ENCODE data around the gene DUSP7.
"Not testable (repeated sequence)": the region's sequence is repeated elsewhere in the genome, so short reads cannot be mapped to it uniquely, and the experiment has no call there.

DUSP7 gene

DNA sequence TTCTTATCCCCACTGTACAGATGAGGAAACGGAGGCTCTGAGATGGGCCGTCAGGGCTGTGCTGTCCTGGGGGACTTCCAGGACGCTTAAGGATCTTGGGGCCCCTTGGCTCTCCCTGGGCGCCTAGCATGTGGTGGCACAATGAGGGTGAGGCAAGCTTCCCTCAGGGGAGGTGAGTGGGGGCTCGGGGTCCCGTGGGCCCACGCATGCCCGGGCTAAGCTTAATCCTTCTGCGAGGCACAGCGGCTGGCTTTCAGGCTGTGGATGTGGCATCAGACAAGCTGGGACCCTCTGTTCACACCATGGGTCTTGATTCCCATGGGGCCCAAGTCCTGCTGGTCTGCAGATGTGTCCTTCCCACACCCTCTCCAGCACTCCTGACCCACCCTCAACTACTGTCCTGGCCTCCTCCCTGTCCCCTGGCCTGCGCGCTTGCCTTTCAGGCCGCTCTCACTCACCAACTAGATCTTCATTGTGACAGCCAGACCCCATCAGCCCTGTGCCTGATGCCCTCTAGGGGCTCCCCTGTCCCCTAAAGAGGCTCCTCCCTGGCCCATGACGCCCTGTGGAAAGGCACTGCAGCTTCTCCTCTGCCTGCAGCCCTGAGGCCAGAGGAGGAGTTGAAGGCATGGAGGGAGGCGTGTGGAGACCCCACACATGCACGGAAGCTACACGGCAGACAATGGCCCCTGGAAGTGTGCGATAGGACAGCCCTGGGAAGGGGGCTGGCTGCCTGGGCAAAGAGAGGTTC, 11.3 kb downstream of the DUSP7 start:
- no peak for DNase-seq

DNA sequence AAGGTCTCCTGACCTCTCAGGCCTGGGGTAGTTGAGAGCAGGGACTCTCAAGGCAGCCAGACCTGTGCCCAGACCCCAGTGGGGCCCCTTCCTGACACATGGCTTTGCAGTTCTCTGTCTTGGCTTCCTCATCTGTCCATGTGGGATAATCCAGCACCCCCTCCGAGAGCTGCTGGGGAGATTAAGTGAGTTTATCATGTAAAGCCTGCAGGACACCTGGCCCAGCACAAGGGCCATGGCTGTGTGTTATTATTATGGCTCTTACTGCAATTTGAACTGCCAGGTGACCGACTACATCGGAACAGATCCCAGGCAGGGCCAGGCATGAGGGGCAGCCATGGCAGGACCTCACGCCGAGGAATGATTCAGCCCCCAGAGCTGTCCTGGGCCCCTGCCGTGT, 12.6 kb downstream of the DUSP7 start:
- DNase-seq, result no peak

- DNase-seq, result not testable (repeated sequence)
These were observed 13.3 kb downstream of the DUSP7 start for GRCh38 chr3:52043039-52043438.

DNA sequence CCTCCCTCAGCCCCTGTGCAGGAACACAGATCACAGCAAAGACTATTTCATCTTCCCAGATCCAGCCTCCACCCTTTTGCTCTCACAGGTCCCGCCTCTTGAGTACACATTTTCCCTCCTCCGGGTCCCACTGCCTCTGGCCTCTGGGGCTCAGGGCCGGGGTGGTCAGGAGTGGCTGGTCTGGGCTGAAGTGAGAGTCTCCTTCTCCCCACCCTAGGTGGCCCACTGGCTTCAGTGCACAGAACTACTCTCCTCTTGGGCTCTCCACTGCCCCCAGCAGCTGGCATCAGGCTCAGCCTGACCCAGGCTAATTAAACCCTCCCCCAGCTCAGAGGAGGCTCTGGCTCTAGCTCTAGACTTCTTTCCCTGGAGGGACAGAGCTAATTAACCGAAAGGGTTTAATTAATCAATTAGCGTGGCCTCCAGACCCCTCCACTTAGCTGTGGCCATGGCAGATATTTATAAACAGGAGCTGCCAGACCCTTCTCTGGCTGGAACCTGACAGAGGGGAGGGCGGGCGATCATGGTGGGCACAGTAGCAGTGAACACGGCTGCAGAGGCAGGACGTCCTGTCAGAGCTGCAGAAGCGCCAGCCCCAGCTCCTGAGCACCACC, 15.1 kb downstream of the DUSP7 start:
- DNase-seq, result no peak

GRCh38 chr3:52040600-52040999, 15.8 kb downstream of the DUSP7 start:
- DNase-seq, result no peak

GRCh38 chr3:52039846-52040245, 16.5 kb downstream of the DUSP7 start:
- DNase-seq, result no peak

- DNase-seq, result no peak
These were observed 16.9 kb downstream of the DUSP7 start for GRCh38 chr3:52039426-52039825.

DNA sequence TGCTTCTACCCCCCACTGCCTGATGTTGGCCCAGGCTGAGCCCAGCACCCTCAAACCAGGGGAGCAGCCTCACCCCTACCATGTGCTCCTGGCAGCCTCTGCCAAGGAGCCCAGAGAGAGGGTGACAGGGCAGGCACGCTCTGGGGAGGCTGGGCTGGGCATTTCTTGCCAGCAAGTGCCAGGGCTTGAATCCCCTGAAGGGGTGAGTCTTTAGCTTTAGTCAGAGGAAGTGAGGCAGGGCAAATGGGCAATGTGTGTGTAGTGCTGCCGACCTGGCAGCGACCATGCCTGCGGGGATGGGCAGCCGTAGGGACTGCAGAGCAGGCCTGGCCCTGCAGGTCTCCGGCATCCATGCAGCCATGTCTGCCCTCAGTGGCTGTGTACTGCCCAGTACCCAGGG, 18.1 kb downstream of the DUSP7 start:
- DNase-seq, result no peak

DNA sequence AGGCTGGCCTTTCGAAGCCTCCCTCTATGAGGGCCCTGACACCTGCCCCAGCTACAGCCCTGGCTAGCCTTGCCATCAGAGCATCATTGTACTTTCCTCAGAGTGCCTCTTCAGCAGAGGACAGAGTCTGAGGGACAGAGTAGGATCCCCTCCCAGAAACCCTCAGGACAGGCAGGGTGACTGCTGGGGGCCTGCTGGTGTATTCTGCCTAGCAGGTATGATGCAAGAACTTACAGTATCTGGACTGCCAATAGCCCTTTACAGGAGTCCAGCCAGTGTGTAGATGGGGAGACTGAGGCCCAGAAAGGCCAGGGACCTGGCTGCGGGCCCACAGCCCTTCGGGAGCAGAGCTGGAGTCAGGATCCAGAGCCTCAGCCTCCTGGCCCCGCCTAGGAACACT, 19.1 kb downstream of the DUSP7 start:
- no peak for DNase-seq

GRCh38 chr3:52036829-52037228, 19.5 kb downstream of the DUSP7 start:
- no peak for DNase-seq

GRCh38 chr3:52036222-52036694, 20.1 kb downstream of the DUSP7 start:
- DNase-seq, result no peak

GRCh38 chr3:52034651-52035050, 21.7 kb downstream of the DUSP7 start:
- no peak for DNase-seq

DNA sequence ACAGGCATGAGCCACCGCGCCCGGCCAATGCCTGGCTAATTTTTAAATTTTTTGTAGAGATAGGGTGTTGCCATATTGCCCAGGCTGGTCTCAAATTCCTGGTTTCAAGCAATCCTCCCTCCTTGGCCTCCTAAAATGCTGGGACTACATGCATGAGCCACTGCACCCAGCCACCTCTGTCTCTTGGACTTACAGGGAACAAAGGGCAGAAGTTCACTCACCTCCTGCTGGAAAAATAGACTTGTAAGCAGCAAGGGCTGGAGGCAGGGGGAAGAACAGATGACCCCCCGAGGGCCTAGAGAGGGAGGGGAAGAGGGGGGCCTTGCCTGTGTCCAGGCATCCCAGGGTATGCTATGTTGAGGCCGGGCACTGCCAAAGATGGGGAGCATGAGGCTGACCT, 22.2 kb downstream of the DUSP7 start:
- no peak for DNase-seq

GRCh38 chr3:52033748-52034147, 22.6 kb downstream of the DUSP7 start:
- not testable (repeated sequence) for DNase-seq

- no peak for DNase-seq
These were observed 23.5 kb downstream of the DUSP7 start for GRCh38 chr3:52032702-52033408.

DNA sequence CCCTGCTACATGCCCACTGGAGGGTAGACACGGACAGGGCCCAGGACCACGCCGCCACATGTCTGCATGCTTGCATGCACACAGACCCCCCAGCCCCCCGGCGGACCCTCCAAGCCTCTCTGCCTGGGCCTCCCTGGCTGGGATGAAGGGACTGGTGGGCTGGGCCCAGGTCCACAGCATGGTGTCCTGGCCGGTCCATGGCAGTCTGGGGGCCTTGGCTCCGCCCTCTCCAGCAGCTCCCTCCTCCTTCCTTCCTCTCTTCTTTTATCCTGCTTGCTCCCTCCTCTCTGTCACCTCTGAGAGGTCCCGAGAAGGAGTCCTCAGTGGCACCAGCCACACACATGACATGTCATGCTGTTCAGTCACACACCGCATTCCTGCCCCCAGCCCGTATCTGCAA, 24.5 kb downstream of the DUSP7 start:
- DNase-seq, result no peak

DNA sequence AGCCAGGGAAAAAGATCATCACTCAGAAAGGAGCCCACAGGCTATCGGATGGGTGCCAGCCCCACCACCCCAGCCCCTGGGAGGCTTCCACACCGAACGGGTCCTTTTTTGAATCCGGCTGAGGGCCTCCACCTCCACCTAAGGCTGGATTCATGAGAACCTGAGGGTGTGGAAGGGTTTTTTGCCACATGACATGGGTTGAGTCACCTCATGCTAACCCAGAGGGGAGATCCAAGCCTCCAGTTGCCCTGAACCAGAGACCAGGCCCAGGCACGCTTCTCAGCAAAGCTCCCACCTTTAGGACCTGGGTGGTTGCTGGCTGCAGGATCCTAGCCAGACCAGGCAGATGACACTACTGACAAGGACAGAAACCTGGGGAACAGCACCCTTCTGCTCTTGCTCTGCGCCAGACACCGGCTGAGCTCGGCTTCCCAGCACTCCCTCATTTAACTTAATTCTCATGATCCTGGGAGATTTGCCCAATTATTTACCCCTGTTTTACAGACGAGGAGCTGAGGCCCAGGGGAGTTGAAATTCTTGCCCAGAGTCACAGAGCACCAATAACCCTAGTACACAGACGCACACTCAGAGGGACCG, 25.6 kb downstream of the DUSP7 start:
- no peak for DNase-seq

DNA sequence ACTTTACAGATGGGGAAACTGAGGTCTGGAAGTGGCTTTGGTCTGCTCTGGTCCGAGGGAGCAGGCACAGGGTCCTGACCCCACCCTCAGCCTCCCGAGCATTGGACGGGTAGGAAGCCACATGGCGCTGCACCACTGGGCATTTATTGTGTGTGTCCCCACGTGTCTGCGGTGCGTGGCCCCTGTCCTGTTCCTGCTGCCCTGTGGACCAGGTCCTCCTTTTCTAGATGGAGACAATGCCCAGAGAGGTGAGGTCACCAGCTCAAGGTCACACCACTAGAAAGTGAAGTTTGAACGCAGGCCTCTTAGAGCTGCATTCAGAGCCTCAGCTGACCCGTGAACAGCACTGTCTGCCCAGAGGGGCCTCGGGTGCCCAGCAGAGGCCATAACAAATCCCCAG, 26.8 kb downstream of the DUSP7 start:
- no peak for DNase-seq

- DNase-seq, result no peak
These were observed 27.3 kb downstream of the DUSP7 start for GRCh38 chr3:52029053-52029452.

DNA sequence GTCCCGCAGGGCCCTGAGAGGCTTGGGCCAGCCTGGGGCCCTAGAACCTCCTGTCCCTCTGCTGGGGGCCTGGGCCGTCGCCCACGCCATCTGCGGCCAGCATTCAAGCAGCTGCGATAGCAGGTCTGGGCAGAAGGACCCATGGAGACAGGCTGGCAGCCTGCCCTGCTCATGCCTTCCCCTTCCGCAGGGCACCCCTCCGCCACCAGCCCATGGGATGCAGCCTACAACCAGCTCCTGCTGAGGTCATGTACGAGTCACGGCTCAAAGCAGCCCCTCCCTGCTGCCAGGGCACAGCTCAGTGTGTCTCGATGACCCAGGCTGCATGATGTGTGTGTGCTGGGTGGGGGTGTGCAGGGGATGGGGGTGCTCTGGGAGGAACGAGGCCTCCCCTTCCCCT, 27.8 kb downstream of the DUSP7 start:
- DNase-seq, result no peak

DNA sequence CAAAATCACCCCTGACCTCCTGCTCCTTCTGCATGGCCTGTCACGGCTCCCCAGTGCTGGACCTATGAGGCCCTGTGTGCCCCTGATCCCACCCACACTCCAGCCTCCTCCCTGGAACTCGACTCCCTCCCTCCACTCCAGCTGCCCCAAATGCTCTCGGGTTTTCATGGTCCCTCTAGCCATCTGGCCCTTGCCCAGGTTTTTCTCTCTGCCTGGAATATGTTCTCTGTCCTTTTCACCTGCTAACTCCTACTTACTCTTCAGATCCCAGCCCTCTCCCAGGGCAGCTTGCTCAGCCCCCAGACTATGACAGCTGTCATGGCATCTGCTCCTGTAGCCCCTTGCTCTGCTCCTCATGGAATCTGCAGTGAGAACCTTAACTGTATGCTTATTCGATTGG, 30.3 kb downstream of the DUSP7 start:
- no peak for DNase-seq

GRCh38 chr3:52025453-52025852, 30.9 kb downstream of the DUSP7 start:
- no peak for DNase-seq

DNA sequence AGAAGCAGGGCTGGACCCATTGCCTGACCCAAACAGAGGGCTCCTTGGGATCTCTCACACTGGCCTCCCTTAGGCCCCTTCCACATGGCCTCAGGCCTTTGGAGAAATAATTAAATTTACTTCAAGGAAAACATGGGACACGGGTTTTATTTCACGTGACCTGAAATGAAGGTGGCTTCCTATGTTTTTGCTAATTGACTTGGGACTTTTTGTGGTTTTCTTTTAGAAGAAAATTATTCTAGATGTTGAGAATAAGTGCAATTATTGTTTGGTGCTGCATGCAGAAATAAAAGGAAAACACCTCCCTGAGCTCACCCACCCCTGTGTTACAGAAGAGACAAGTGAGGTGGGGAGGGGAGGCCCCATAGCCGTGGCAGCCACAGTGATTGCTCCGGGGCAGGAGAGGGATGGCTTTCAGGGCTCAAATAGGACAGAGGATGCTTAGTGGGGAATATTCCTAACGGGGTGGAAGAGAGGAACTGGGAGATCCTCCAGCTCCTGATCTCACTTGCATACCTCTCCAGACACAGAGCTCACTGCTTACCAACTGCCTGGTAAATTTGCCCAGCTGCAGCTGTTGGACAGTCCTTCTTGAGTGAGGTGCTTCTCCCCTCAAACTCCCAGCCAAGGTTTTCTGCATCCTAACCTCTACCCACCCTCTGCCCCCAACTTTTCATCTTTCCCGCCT, 31.5 kb downstream of the DUSP7 start:
- DNase-seq, result no peak
